ENCODE data around the gene RALGDS.

The RALGDS gene

DNA sequence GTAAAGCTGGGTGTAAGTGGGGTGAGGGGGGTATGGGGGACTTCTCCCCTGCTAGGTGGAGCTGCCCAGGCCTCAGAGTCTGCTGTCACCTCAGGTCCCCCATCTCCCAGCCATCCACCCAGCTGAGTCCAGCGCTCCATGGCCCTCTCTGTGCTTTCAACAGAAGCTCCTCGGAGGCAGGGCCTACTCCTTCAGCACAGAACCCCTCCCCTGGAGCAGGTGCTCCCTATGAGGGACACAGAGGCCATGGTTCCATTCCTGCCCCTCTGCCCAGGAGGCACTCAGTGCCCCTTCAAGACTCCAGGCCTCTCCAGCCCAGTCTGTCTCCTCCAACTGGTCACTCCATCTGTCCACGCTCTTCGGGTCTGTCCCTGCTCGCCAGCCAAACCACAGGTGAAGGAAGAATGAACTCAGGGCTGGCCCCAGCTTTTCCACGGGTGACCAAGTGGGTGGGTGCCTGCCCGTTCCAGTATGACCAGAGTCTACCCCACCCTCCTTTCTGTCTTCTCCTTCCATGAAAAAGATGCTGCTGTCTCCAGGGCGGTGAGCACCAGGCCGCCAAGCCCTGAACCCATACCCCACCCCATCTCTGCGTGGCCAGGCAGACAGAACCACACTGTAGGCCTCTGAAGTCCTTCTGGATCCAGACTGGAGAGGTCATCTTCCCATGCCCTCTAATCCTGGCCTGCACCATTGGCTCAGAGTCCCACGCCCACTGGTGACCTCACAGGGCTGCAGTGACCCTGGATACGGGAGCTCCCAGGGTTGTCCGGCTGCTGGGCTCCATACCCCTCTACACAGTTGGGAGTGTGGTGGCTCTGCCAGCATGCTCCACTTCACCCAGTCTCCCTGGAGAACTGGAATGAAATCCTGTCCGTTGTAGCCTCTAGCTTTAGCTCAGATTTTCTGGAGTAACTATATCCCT, 30.8 kb upstream of the RALGDS start:
- no peak for DNase-seq (ENCODE audit: low read depth, low spot score)

DNA sequence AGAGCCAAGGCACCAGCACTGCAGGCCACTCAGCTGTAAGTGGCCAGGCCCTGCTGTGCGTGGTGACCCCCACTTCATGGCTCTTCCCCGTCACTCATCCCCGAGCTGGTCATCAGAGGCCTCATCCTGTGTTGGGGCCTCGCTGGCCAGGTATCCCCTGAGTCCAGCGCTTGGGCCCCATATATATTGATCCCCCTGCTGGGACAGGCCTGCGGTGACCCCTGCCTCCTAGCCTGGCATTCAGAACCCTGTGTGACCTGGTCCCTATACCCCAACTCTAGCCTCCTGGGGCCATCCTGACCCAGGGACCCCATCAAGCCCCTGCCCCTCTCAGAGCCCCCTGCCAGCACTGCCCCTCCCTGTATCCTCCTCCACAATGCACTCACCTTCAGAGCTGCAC, 30.0 kb upstream of the RALGDS start:
- DNase-seq (ENCODE audit: low read depth, low spot score): no peak

DNA sequence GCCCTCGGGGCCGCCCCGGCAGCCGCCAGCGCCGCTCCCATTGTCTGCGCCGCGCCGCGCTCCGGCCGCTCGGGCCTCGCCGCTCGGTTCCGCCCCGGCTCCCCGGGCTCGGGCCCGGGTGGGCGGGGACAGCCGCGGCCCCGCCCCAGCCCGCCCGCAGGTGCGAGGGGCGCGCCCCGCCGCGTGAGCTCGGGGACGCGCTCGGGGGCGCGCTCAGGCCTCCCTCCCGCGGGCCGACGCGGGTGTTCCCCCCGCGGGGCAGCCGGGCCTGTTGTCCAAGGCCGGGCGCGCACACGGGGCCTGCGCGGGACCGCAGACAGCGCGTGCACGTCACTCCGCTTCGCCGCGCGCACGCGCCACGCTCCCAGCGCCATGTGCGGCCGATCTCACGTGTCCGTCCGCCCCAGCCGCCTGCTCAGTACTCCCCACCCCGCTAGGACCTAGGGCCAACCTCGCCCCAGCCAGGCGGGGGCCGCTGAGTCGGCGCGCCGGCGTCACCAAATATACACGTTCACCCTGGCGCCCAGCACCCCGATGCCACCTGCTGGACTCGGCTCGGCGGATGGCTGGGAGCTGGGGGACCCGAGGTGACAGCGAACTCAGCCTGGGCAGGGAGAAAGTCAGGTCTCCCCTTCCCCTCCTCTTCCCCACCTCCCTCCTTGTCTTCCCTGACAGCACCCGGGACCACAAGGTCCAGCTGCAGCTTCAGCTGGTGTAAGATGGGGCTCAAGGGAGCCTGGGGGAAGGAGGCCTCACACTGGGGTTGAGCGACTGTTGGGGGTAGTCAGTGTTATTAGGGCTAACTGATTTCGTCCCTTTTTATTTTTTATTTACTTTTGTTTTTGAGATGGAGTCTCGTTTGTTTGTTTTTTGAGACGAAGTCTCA, 28.3 kb upstream of the RALGDS start:
- peak; percentile 59 for DNase-seq (ENCODE audit: low read depth, low spot score)

DNA sequence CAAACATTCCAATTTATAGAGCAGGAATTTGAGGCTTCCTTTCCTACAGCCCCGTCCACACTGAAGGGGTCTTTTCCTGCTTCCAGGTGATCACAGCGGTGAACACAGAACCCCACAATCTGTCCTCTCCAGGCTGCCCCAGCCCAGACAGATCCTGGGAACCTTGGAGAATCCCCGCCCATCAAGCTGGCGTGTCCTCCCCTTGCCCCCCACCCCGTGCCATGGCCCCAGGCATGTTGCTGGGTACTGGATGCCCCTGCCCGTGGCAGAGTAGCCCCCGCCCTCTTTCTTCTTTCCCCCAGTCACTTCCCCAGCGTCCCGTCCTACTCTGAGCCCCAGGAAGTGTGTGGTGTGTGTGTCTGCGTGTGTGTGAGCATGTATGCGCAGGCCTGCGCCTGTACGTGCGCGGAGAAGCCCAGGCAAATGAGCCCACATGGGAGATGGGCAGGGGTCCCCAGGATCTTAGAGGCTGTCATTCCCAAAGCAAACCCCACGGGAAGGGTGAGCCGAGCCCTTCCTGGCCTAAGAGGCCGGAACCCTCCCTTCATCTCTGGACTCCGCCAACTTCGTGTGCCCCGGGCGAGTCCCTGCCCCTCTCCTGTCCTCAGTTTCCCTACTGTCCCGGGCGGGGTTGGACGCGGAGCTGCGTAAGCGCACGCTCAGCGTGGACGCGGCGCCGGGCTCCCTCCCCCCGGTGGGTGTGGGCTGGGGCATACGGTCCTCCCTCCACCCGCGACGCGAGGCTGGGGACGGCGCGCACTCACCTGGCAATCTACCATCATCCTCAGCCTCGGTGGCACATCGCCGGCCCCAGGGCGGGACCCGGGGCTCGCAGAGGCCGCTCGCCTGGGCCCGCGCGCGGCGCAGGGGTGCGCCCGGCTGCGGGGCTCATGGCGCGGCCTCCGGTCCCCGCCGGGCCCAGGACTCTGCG, 27.4 kb upstream of the RALGDS start:
- no peak for DNase-seq (ENCODE audit: low read depth, low spot score)

DNA sequence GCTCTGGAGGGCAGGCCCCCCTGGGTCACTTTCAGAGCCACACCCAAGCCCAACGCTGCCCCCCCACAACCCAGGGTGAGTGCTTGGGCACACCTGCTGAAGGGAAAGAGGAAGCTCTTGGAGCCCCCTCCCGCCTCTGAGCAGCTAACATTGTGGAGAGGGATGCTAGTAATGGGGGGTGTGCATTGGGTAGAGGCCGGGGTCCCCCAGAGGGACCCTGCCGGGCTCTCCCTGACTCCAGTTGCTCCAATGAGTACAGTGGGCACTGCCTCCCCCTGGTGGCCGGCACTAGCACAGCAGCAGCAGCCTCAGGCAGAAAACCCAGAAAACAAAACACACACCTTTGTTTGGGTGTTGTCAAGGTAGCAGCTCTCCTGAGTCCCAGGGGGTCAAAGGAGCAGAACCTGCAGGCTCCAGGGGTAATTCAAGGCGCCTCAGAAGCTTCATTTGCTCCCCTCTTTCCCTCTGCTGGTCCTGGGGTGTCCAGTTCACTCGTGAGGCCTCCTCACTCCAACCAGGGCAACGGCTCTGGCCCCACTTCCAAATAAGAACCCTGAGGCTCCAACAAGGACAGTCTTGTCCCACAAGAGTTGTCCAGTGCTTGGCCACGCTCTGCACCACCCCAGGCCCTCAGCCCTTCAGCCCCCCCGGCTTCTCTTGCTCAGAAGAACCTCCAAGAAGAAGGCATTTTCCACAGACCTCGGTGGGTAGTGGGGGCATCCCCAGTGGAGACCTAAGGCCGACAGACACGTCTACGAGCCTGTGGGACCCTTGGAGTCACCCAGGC, 26.6 kb upstream of the RALGDS start:
- DNase-seq (ENCODE audit: low read depth, low spot score): peak; percentile 80

DNA sequence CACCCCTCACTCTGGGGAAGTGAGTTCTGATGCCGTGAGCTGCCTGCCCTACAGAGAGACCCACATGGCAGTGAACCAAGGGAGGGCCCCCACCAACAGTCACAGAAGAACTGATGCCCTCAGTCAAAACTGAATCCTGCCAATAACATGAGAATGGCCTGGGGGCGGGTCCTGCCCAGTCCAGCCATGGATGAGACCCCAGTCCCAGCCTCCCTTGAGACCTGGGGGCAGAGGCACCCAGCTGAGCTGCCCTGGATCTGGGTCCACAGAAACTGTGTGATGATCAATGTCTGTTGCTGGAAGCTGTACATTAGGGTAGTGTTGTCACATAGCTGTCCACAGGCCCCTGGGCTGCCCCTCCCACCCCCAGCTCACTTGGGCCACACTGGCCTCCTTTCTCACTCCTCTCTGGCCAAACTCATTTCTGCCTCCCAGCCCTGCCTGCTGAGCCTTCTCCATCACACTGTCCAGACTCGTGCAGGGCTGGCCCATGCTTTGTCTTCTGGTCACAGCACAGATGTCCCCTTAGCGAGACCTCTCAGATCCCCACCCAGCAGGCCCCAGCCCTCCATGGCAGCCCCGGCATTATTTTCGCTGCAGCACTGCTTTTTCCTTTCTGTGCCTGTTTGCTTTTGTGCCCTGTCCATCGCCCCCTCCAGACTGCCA, 25.8 kb upstream of the RALGDS start:
- DNase-seq (ENCODE audit: low read depth, low spot score): no peak

DNA sequence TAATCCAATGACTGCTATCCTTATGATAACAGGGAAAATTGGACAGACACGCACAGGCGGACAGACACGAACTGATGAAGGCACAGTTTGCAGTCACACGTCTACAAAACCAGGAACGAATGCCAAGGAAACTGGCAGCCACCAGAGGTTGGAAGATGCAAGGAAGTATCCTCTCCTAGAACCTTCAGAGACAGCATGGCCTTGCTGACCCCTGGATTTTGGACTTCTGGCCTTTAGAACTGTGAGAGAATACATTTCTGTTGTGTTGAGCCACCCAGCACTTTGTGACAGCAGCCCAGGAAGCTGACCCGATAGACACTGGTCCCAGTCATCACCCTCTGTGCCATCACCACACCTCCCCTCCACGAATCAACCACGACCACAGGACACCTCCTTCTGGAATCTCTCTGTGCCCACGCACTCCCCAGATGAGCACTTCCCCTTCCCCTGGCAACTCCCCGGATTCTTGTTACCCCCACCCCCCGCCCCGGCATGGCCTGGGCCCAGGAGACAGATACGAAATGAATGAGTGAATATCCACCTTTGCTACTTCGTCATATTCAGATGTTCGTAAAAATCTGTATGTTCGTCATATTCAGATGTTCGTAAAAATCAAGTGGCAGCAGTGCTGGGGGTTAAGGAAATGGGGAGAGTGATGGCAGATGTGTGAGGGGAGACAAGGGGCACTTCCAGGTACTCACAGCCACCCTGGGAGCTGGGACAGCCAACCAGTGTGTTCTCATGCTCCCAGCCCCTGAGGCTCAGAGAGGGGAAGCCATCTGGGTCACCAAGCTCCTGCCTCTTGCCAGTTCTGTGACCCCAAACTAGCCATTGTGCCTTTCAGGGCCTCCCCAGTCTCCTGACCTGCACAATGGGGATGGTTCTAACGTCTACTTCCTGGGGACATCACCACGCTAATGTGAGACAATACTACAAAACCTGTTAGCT, 24.1 kb upstream of the RALGDS start:
- no peak for DNase-seq (ENCODE audit: low read depth, low spot score)

DNA sequence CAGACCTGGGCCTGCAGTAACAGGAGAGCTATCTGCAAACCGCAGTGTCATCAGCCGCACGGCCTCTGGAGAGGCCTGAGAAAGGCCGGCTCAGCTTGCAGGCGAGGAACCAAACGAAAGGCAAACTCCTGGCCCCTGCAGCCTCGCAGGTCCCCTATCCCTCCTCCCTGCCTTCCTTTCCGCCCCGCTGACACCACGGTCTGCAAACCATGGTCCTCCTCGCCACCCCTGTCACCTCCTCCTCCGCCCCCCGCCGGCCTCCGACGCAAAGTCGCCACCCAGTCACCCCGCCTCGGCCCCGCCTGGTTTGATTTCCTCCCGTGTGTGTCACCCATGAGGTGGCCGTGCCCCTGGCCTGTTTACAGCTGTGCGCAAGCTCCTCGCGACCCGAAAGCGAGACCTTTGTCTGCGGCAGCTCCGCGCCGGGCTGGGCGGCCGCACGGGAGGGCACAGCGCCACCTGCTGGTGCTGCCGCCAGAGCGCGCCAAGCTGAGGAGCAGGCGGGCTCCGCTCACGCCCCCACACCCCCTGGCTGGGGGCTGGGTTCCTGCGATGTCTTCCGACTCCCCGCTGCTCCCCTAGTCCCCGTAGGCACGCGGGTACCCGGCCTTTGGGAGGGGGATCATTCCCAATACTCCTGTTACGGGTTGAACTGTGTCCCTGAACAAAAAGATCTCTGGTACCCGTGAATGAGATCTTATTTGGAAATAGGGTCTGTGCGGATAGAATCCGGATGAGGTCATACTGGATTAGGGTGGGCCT, 23.3 kb upstream of the RALGDS start:
- DNase-seq (ENCODE audit: low read depth, low spot score): peak; percentile 86

DNA sequence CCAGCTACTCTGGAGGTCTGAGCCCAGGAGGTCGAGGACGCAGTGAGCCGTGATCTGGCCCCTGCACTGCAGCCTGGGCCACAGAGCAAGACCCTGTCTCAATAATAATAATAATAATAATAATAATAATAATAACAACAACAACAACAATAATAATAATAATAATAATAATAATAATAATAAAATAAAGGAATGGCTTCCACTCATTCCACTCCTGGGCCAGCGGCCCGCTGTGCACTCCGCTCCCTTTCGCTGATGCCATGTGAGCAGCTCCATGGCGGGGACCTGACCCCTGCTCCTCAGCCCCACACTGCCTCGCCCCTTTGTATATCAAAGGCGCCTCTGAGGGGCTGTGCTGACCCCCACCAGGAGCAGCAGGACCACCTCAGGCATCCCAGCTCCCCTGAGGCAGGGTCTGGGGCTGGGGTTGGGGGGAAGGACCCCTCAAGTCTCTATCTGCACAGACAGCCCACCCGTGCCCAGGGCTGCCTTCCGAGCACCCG, 22.6 kb upstream of the RALGDS start:
- DNase-seq (ENCODE audit: low read depth, low spot score): no peak

DNA sequence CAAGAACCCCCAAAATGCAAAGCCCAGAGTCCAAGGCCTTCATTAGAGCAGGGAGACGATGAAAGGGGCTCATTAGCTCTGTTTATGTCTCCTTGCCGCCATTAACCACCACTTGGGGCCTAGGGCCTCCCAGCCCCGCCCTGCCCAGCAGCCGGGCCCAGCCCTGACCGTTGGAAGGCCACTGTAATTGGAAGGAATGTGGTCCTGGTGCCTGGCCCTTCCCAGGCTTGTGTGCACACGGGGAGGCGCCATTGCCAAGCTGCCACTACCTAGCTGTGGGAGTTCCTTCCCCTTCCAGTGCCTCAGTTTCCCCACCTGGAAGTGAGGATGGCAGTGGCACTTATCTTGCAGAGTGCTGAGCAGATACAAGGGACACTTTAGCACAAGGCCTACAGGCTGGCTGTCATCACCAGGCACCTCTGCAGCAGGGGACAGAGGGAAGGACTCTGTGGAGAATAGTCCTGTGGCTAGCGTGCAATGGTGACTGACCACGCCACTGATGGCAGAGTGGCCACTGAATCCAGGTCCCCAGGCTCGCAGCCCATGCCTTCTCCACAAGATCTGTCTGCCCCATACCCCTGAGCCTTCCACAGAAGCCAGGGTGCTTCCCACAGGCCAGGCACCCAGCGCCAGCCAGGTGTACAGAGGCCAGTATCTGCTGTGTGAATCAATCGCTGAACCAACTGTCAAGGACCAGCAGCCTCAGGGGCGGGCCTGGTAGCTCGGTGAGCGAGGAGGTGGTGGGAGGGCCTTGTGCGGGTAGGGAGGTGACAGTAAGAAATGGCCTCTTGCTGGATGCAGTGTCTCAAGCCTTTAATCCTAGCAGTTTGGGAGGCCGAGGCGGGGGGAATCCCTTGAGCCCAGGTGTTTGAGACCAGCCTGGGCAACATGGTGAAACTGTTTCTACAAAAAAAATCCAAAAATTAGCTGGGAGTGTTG, 21.9 kb upstream of the RALGDS start:
- DNase-seq (ENCODE audit: low read depth, low spot score): no peak

DNA sequence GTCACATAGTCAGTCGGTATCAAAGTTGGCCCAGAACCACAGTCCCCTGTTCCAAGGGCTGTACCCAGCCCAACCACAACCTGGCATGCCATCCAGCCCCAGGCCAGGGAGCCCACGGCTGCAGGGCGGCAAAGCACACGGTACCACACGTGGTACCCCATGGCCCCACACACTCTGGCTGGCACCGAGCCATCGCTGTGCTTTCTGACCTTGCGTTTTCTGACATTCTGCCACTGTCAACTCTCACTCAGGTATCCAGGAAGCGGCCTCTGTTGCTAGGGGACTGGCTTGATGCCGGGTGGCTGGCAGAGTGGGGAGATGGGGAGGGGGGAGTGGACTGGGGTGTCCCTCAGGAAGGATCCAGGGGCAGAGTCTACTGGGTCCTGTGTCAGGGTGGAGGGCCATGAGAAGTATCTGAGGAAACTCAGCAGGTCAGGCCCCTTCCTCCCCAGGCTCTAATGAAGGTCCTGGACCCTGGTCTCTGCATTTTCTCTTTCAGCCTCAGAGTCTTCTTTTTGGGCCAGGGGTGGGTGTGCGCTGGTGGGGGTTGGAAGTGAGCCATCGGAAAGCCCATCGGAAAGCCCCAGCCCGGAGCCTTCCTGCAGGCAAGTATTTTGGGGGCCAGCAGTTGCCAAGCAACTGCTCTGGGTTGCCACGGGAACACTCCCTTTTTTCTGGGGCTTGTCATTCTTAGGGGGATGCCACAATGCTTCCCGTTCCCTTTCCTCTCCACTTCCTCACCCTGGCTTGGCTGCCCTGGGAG, 21.0 kb upstream of the RALGDS start:
- peak; percentile 57 for DNase-seq (ENCODE audit: low read depth, low spot score)

DNA sequence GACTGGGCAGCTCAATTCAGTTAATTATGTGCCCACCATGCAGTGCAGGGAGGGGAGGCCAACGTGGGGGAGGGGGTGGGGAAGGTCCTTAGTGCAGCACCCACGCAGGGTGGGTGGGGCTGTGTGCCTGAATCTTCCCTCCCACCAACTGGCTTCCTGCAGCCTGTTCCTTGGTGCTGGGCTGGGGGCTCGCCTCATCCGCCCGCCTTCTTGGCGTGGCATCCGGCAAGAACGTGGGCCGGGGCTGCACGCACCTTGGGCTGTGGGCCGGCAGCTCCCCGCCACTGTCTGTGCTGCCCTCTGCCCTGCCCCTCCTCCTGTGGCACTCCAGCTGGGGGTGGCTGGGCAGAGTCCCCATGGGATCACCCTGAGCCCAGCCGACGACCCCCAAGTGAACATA, 19.6 kb upstream of the RALGDS start:
- DNase-seq (ENCODE audit: low read depth, low spot score): no peak

DNA sequence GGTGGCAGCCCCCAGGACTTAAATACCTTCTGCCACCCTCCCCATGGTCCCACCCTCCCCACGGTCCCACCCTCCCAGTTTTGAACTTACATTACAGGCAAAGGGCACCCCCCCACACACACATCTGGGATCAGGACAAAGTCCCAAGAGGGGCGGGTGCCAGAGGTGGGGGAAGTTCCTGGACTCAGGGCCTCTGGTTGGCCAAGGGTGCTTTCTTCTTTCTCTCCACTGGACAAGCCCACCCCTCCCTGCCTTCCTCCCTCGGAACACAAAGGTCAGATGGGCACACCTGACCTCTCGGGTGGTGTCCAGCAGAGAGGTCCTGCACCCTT, 19.1 kb upstream of the RALGDS start:
- DNase-seq (ENCODE audit: low read depth, low spot score): no peak

DNA sequence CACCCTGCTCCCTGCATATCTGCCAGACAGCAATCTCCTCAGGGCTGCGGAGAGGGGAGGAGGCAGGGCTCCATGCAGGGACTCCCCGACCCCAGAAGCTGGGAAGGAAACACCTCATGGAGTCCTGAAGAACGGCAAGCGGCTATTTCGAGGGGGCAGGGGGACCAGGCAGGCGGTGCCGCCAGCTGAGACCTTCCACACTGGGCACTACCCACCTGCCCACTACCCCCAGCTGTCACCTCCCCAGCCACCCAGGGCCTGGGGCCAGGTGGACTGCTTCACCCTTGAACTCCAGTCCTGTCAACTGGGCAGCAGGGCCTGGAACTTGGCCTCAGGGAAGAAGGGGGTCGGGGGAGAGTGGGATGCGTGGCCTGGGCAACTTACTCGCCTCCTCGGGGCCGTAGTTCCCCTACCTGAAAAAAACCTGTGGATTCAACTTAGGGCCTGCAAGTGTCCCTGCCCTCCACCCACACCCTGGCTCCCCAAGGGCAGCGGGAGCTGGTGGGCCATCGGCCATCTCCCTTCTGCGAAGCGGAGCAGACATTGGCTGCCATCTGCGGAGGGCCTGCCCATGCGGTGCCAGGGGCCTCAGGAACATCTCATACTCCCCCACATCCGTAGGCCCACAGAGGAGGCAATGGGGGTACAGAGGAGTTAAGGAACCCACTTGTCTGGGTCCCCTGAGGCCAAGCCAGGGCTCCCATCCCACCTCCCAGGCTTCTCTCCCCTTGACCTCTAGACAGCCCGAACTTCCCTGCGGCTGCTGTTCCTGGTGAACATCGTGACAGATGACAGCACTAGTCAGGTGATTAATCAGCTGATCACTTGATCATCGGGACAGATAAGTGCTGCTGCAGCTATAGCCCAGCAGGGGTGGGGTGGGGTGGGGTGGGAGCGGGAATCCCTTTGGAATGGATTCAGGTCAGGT, 18.5 kb upstream of the RALGDS start:
- no peak for DNase-seq (ENCODE audit: low read depth, low spot score)

Measured in activated CD4-positive, CD25-positive, alpha-beta regulatory T cell treated with anti-CD3 and anti-CD28 coated beads, Interleukin-2, amount 50 U/mL, for 16 hours (primary cell).